ENCODE data around the gene ADAMTS9.
A peak's percentile ranks its signal among the peaks of the same experiment; 100 is the strongest.

Gene ADAMTS9

GRCh38 chr3:64520334-64520733, 167.5 kb downstream of the ADAMTS9 start:
- DNase-seq = no peak

- no peak for DNase-seq
Observed at GRCh38 chr3:64518950-64519349, 168.8 kb downstream of the ADAMTS9 start.

GRCh38 chr3:64518496-64518895, 169.3 kb downstream of the ADAMTS9 start:
- no peak for DNase-seq

GRCh38 chr3:64514889-64515288, 172.9 kb downstream of the ADAMTS9 start:
- no peak for DNase-seq

GRCh38 chr3:64509206-64509605, 178.6 kb downstream of the ADAMTS9 start:
- DNase-seq = no peak

- no peak for DNase-seq
Observed at GRCh38 chr3:64508140-64508539, 179.7 kb downstream of the ADAMTS9 start.

GRCh38 chr3:64506255-64506654, 181.5 kb downstream of the ADAMTS9 start:
- no peak for DNase-seq

- no peak for DNase-seq
Observed at GRCh38 chr3:64505419-64505818, 182.4 kb downstream of the ADAMTS9 start.

GRCh38 chr3:64502284-64502683, 185.5 kb downstream of the ADAMTS9 start:
- DNase-seq = no peak

GRCh38 chr3:64501298-64501906, 186.4 kb downstream of the ADAMTS9 start:
- DNase-seq = no peak

GRCh38 chr3:64496786-64497490, 190.9 kb downstream of the ADAMTS9 start:
- DNase-seq = no peak

- DNase-seq = no peak
Observed at GRCh38 chr3:64495781-64496334, 191.9 kb downstream of the ADAMTS9 start.

GRCh38 chr3:64495121-64495780, 192.5 kb downstream of the ADAMTS9 start:
- DNase-seq = no peak

GRCh38 chr3:64494526-64494925, 193.3 kb downstream of the ADAMTS9 start:
- DNase-seq = no peak

GRCh38 chr3:64493149-64493548, 194.7 kb downstream of the ADAMTS9 start:
- no peak for DNase-seq

- no peak for DNase-seq
Observed at GRCh38 chr3:64491843-64492242, 196.0 kb downstream of the ADAMTS9 start.

GRCh38 chr3:64490180-64490724, 197.5 kb downstream of the ADAMTS9 start:
- DNase-seq = no peak

GRCh38 chr3:64489361-64490044, 198.3 kb downstream of the ADAMTS9 start:
- peak; percentile 67 to 87 for DNase-seq

- DNase-seq = peak; percentile 52 to 61
Observed at GRCh38 chr3:64488939-64489338, 198.9 kb downstream of the ADAMTS9 start.

GRCh38 chr3:64484289-64484992, 203.4 kb downstream of the ADAMTS9 start:
- peak; percentile 30 to 31 for DNase-seq

- DNase-seq = no peak
Observed at GRCh38 chr3:64483467-64483866, 204.3 kb downstream of the ADAMTS9 start.

GRCh38 chr3:64475037-64475436, 212.8 kb downstream of the ADAMTS9 start:
- no peak for DNase-seq
